Measurements from ENCODE around the gene CACNA2D3. TPM values are rescaled to one million over a fixed set of nuclear protein-coding genes. Genes with fewer than 3 reads are reported as not detected.

CACNA2D3 gene
- total RNA-seq, 1 donor from 2014 or later: not detected

GRCh38 chr3:54719914-54720313, 597.6 kb downstream of the CACNA2D3 start:
- no peak for TF ChIP-seq EZH2phosphoT487 (IDR thresholded peaks at IDR 0.05)
- TF ChIP-seq CTCF (IDR thresholded peaks at IDR 0.05): no peak
- no peak for TF ChIP-seq EZH2 (IDR thresholded peaks at IDR 0.05)
- no peaks in the 10 kb centered on the region for H3K4me1 Mint-ChIP-seq

GRCh38 chr3:54720604-54721003, 598.3 kb downstream of the CACNA2D3 start:
- no peak overlapping the region for H2AFZ ChIP-seq (replicated peaks)
- no peak overlapping the region for H3K4me3 Mint-ChIP-seq
- H3K27ac ChIP-seq: no peak overlapping the region
- no peak overlapping the region for H3K4me2 ChIP-seq
- no peak for DNase-seq (ENCODE audit: low spot score)
- H3K9me3 ChIP-seq (ENCODE audit: low read depth): no peaks in the 10 kb centered on the region
- no peak overlapping the region for H3K27ac Mint-ChIP-seq
- H4K20me1 ChIP-seq (ENCODE audit: low read depth): no peaks in the 10 kb centered on the region
- no peak overlapping the region for H3K4me3 ChIP-seq
- H3K9me3 Mint-ChIP-seq: peaks cover 11% of the 10 kb centered on the region
- H3F3A ChIP-seq (ENCODE audit: low read depth): no peaks in the 10 kb centered on the region
- no peaks in the 10 kb centered on the region for H3K4me1 Mint-ChIP-seq
- H3K27me3 ChIP-seq: no peaks in the 10 kb centered on the region
- H3K36me3 ChIP-seq: no peaks in the 10 kb centered on the region
- TF ChIP-seq EZH2 (IDR thresholded peaks at IDR 0.05): no peak
- TF ChIP-seq EZH2phosphoT487 (IDR thresholded peaks at IDR 0.05): no peak
- no peak for TF ChIP-seq CTCF (IDR thresholded peaks at IDR 0.05)
- no peaks in the 10 kb centered on the region for H3K36me3 Mint-ChIP-seq
- no peak overlapping the region for H3K9ac ChIP-seq
- no peaks in the 10 kb centered on the region for H3K27me3 Mint-ChIP-seq (ENCODE audit: insufficient read depth, low read depth)
- H3K79me2 ChIP-seq (ENCODE audit: low read depth): no peaks in the 10 kb centered on the region
- H3K4me1 ChIP-seq: no peaks in the 10 kb centered on the region

More at GRCh38 chr3:54719914-54720313, 597.6 kb downstream of the CACNA2D3 start:
- Mint-ChIP-seq H3K9me3 (peaks cover 7% of the 10 kb centered on the region), H3K4me3 (no peak overlapping the region), H3K27me3 (ENCODE audit: insufficient read depth, low read depth) (no peaks in the 10 kb centered on the region), H3K36me3 (no peaks in the 10 kb centered on the region), H3K27ac (no peak overlapping the region)
- H3K9ac ChIP-seq: no peak overlapping the region
- no peaks in the 10 kb centered on the region for H3K4me1 ChIP-seq
- no peaks in the 10 kb centered on the region for H3K79me2 ChIP-seq (ENCODE audit: low read depth)
- no peak overlapping the region for H3K4me3 ChIP-seq
- H3K27ac ChIP-seq: no peak overlapping the region
- no peak for DNase-seq (ENCODE audit: low spot score)
- H3K4me2 ChIP-seq: no peak overlapping the region
- no peaks in the 10 kb centered on the region for H3K9me3 ChIP-seq (ENCODE audit: low read depth)
- no peaks in the 10 kb centered on the region for H3F3A ChIP-seq (ENCODE audit: low read depth)
- H2AFZ ChIP-seq (replicated peaks): no peak overlapping the region
- no peaks in the 10 kb centered on the region for H4K20me1 ChIP-seq (ENCODE audit: low read depth)
- H3K36me3 ChIP-seq: no peaks in the 10 kb centered on the region
- no peaks in the 10 kb centered on the region for H3K27me3 ChIP-seq

GRCh38 chr3:54731732-54732445, 609.5 kb downstream of the CACNA2D3 start:
- H3K4me2 ChIP-seq: no peak overlapping the region
- Mint-ChIP-seq H3K9me3 (peaks cover 27% of the 10 kb centered on the region), H3K27ac (no peak overlapping the region), H3K27me3 (ENCODE audit: insufficient read depth, low read depth) (no peaks in the 10 kb centered on the region), H3K36me3 (no peaks in the 10 kb centered on the region), H3K4me1 (peaks cover 27% of the 10 kb centered on the region), H3K4me3 (no peak overlapping the region)
- no peak overlapping the region for H2AFZ ChIP-seq (replicated peaks)
- no peaks in the 10 kb centered on the region for H3F3A ChIP-seq (ENCODE audit: low read depth)
- no peaks in the 10 kb centered on the region for H4K20me1 ChIP-seq (ENCODE audit: low read depth)
- no peaks in the 10 kb centered on the region for H3K27me3 ChIP-seq
- H3K79me2 ChIP-seq (ENCODE audit: low read depth): no peaks in the 10 kb centered on the region
- TF ChIP-seq EZH2phosphoT487 (IDR thresholded peaks at IDR 0.05) (no peak), CTCF (IDR thresholded peaks at IDR 0.05) (no peak), EZH2 (IDR thresholded peaks at IDR 0.05) (no peak)
- DNase-seq (ENCODE audit: low spot score): no peak
- H3K4me3 ChIP-seq: no peak overlapping the region
- peaks cover 6% of the 10 kb centered on the region for H3K4me1 ChIP-seq
- no peaks in the 10 kb centered on the region for H3K9me3 ChIP-seq (ENCODE audit: low read depth)
- H3K9ac ChIP-seq: no peak overlapping the region
- H3K36me3 ChIP-seq: no peaks in the 10 kb centered on the region
- H3K27ac ChIP-seq: no peak overlapping the region
